GM19043 (cell line): ENCODE results near the gene TDO2.
A peak's percentile ranks its signal among the peaks of the same experiment; 100 is the strongest.
"Not testable (repeated sequence)": the region's sequence is repeated elsewhere in the genome, so short reads cannot be mapped to it uniquely, and the experiment has no call there.

ENCODE experiments used
- ATAC-seq: cut with Tn5 transposase; IDR thresholded peaks from one replicate; pipeline ENCODE4 v1.9.1; 2021; ENCODE audit warnings: low read depth; ENCODE audit not compliant: unreplicated experiment

The TDO2 gene

GRCh38 chr4:155903453-155903852 lies at the start of gene TDO2:
TSS of gene TDO2 (plus strand) at chr4:155903696. CDS start at chr4:155903759, 63 bp downstream.
- ATAC-seq = no peak

GRCh38 chr4:155854582-155855226 lies 48.8 kb upstream of the TDO2 start:
- no peak for ATAC-seq

- ATAC-seq = no peak
Observed at GRCh38 chr4:155855897-155856296, 47.6 kb upstream of the TDO2 start.

- no peak for ATAC-seq
Observed at GRCh38 chr4:155866177-155866576, 37.3 kb upstream of the TDO2 start, which contains the start of gene ASIC5. TSS of gene ASIC5 (minus strand) at chr4:155866277. CDS start at chr4:155866226, 51 bp downstream.

- ATAC-seq = no peak
Observed at GRCh38 chr4:155875878-155876277, 27.6 kb upstream of the TDO2 start.

- ATAC-seq = no peak
Observed at GRCh38 chr4:155877971-155878370, 25.5 kb upstream of the TDO2 start.

GRCh38 chr4:155878611-155879010 lies 24.9 kb upstream of the TDO2 start:
- no peak for ATAC-seq

GRCh38 chr4:155879767-155880166 lies 23.7 kb upstream of the TDO2 start:
- no peak for ATAC-seq

GRCh38 chr4:155881555-155881954 lies 21.9 kb upstream of the TDO2 start:
- ATAC-seq = no peak

GRCh38 chr4:155883895-155884294 lies 19.6 kb upstream of the TDO2 start:
- ATAC-seq = no peak

GRCh38 chr4:155885666-155886065 lies 17.8 kb upstream of the TDO2 start:
- no peak for ATAC-seq

- ATAC-seq = no peak
Observed at GRCh38 chr4:155887045-155887444, 16.5 kb upstream of the TDO2 start.

- ATAC-seq = no peak
Observed at GRCh38 chr4:155887847-155888570, 15.5 kb upstream of the TDO2 start.

GRCh38 chr4:155889031-155889793 lies 14.3 kb upstream of the TDO2 start:
- ATAC-seq = peak; percentile 97

GRCh38 chr4:155889946-155890345 lies 13.6 kb upstream of the TDO2 start:
- no peak for ATAC-seq

GRCh38 chr4:155891058-155891457 lies 12.4 kb upstream of the TDO2 start:
- no peak for ATAC-seq

- not testable (repeated sequence) for ATAC-seq
Observed at GRCh38 chr4:155898371-155898770, 5.1 kb upstream of the TDO2 start.

GRCh38 chr4:155899891-155900290 lies 3.6 kb upstream of the TDO2 start:
- no peak for ATAC-seq

- ATAC-seq = no peak
Observed at GRCh38 chr4:155900381-155900780, 3.1 kb upstream of the TDO2 start.

- no peak for ATAC-seq
Observed at GRCh38 chr4:155901013-155901412, 2.5 kb upstream of the TDO2 start.

- no peak for ATAC-seq
Observed at GRCh38 chr4:155904331-155904730, 835 bp downstream of the TDO2 start.
